Prostate gland (tissue), 2 donors: ENCODE data around the gene CAND2. TPM values are rescaled to one million over a fixed set of nuclear protein-coding genes. Genes with fewer than 3 reads are reported as not detected.

Experiments
- DNase-seq: peaks from one replicate; pipeline ENCODE4 v3.0.0-alpha.2; 2019; ENCODE audit warnings: low spot score
- H3K27ac ChIP-seq, 2 donors: fragments of 200-600 bp; sonication (generic); 2 replicates each; pipeline ENCODE4 v1.5.1; 2017 to 2019
- H3K27me3 ChIP-seq: fragments of 200-600 bp; sonication (generic); replicated peaks from 2 replicates; pipeline ENCODE4 v1.5.1; 2019; ENCODE audit not compliant: insufficient read depth
- H3K36me3 ChIP-seq, 2 donors: fragments of 200-600 bp; sonication (generic); 1 replicate in 1 of 2; 2 replicates in 1 of 2; pipeline versions ENCODE4 v1.5.1 to v1.8.1; 2017 to 2019
- H3K4me1 ChIP-seq: fragments of 200-600 bp; sonication (generic); replicated peaks from 2 replicates; pipeline ENCODE4 v1.5.1; 2019
- H3K4me3 ChIP-seq, 2 donors: fragments of 200-600 bp; sonication (generic); 2 replicates each; pipeline ENCODE4 v1.5.1; 2017 to 2019
- H3K9me3 ChIP-seq: fragments of 200-600 bp; sonication (generic); 2 replicates; pipeline ENCODE4 v1.5.1; 2017
- POLR2A ChIP-seq: fragments of 450-650 bp; IDR thresholded peaks from one replicate; pipeline ENCODE4 v1.6.1; 2016; ENCODE audit warnings: antibody characterized with exemption, mild to moderate bottlenecking
- POLR2AphosphoS5 ChIP-seq: sonication (generic); formaldehyde crosslinking; IDR thresholded peaks from one replicate; pipeline ENCODE4 v1.6.1; 2017; ENCODE audit warnings: antibody characterized with exemption
- WGBS: methylation state at CpG from one replicate; pipeline ENCODE4 v1.1.5; 2018; 5-methylcytosine and 5-hydroxymethylcytosine counted together
- intact Hi-C: fragments of 100-400 bp; cut with DNase I; formaldehyde crosslinking; loops from one replicate; pipeline ENCODE4 v1.14.2; 2022
- total RNA-seq, 2 donors: library from RNA; depleted of rRNA; stranded (reverse); fragments of >200 nt; gene quantifications; one replicate each; pipeline ENCODE4 v1.1.0, GENCODE V29; 2016
- TF ChIP-seq, protein P1 (sequence below), 4 experiments: fragments of 200-600 bp in 2 of 4; fragments of 450-650 bp in 2 of 4; sonication (generic) in 2 of 4; IDR thresholded peaks; 1 replicate in 3 of 4; 2 replicates in 1 of 4; pipeline ENCODE4 v1.5.1; 2016 to 2019; ENCODE audit warnings: antibody characterized with exemption in 4 of 4, mild to moderate bottlenecking in 2 of 4, moderate library complexity in 2 of 4

CAND2 gene
- total RNA-seq, 2 donors from 2014 or later: 8.4 to 86.3 TPM

DNA sequence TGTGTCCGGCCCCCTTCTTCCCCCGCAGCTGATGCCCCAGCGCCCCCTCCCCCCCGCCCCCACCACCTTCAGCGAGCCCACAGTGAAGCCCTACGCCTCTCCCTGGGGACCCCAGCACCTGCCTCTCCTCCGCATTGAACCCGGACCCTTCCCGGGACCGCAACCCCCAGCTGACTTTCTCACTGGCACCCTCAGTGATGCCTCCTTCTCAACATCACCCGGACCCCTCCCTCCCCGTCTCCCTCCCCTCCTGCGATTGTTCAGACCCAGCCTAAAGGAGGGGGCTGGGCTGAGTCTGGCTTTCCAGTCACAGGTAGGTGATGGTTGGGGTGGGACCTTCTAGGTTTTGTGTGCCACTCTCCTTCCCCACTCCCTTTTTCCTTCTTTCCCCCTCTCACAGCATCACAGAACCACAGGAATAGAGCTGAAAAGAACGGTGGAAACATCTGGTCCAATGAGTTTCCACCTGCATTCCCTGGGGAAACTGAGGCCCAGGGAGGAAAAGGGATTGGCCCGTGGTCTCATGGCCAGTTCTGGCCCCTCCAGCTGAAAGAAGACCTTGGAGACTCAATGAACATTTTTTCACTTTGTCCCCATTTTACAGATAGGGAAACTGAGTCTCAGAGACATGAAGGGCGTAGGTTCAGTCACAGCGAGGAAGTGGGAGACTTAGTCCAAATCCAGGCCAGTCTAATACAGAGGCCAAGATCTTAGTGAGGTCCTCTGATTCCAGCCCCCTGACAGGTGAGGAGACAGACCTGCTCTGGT is 828 bp downstream of the CAND2 start:
- Histone ChIP-seq H3K9me3 (no peaks in the 10 kb centered on the region), H3K36me3 (no peaks in the 10 kb centered on the region), H3K27me3 (no peaks in the 10 kb centered on the region), H3K27ac (peak overlapping the region; percentile 70 to 75), H3K4me3 (peak overlapping the region; percentile 38 to 54), H3K4me1 (no peaks in the 10 kb centered on the region)
- no peak for DNase-seq
- TF ChIP-seq POLR2AphosphoS5: no peak
- TF ChIP-seq, protein P1, sequence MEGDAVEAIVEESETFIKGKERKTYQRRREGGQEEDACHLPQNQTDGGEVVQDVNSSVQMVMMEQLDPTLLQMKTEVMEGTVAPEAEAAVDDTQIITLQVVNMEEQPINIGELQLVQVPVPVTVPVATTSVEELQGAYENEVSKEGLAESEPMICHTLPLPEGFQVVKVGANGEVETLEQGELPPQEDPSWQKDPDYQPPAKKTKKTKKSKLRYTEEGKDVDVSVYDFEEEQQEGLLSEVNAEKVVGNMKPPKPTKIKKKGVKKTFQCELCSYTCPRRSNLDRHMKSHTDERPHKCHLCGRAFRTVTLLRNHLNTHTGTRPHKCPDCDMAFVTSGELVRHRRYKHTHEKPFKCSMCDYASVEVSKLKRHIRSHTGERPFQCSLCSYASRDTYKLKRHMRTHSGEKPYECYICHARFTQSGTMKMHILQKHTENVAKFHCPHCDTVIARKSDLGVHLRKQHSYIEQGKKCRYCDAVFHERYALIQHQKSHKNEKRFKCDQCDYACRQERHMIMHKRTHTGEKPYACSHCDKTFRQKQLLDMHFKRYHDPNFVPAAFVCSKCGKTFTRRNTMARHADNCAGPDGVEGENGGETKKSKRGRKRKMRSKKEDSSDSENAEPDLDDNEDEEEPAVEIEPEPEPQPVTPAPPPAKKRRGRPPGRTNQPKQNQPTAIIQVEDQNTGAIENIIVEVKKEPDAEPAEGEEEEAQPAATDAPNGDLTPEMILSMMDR (IDR thresholded peaks at IDR 0.05): no peak
- TF ChIP-seq POLR2A: no peak
- 35% methylated on average over 17 of the region's 17 CpGs for WGBS
- intact Hi-C loops: no loop called here

GRCh38 chr3:12797892-12798558 is 1.5 kb downstream of the CAND2 start:
- TF ChIP-seq POLR2A (no peak), POLR2AphosphoS5 (no peak)
- TF ChIP-seq, protein P1 (IDR thresholded peaks at IDR 0.05): no peak
- WGBS: 75% methylated on average over 8 of the region's 8 CpGs
- no peak overlapping the region for H3K27ac ChIP-seq
- no peaks in the 10 kb centered on the region for H3K9me3 ChIP-seq
- intact Hi-C loops: no loop called here
- DNase-seq: no peak
- H3K27me3 ChIP-seq: no peaks in the 10 kb centered on the region
- H3K4me1 ChIP-seq: no peaks in the 10 kb centered on the region
- H3K4me3 ChIP-seq: no peak overlapping the region
- no peaks in the 10 kb centered on the region for H3K36me3 ChIP-seq

- WGBS: 73% methylated on average over 12 of the region's 12 CpGs
- no peaks in the 10 kb centered on the region for H3K9me3 ChIP-seq
- DNase-seq: no peak
- no peaks in the 10 kb centered on the region for H3K36me3 ChIP-seq
- no peaks in the 10 kb centered on the region for H3K27me3 ChIP-seq
- no peak overlapping the region for H3K27ac ChIP-seq
- no peak overlapping the region for H3K4me3 ChIP-seq
- TF ChIP-seq, protein P1 (IDR thresholded peaks at IDR 0.05): no peak
- TF ChIP-seq POLR2AphosphoS5 (no peak), POLR2A (no peak)
- H3K4me1 ChIP-seq: no peaks in the 10 kb centered on the region
- intact Hi-C loops: no loop called here
Measured at GRCh38 chr3:12798559-12799179, 2.2 kb downstream of the CAND2 start.

DNA sequence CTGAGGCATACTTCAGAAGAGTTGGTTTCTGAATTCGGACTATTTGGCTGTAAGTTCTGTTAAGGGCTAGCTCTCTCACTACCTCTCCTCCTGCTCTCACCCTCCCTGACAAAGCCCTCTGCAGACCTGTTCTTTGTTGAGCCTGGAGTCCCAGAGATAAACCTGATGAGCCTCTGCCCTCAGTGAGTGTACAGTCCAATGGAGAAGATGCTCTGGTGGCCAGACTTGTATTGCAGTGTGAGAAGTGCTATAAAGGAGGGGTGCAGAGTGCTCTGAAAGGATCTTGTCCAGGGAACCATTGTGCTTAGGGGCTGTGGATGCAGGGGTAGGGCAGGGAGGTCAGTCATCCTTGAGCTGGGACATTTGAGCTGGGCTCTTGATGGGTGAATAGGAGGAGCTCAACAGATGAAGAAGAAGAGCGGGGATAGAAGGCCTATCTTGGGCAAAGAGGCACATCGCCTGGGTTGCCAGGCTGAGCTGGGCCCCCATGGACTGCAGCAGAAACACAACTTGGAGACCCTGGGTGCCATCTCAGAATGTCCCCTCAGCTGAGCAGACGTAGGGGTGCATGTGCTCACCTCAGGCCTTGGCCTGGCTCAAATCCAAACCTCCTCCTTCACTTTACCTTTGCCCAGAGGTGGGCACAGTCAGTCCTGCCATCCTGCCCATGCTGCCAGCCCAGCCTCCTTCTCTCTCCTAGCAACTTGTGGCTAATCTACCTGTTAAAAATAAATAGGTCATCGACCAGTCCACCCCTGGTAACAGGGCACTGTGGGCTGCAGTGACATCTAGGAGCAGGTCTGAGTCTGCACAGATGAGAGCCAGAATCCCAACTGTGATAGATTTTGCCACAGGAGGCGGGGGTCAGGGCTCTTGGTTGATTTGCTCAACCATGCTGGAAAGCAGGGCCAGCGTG is 3.3 kb downstream of the CAND2 start:
- H3K27ac ChIP-seq: no peak overlapping the region
- H3K27me3 ChIP-seq: no peaks in the 10 kb centered on the region
- H3K9me3 ChIP-seq: no peaks in the 10 kb centered on the region
- H3K36me3 ChIP-seq: no peaks in the 10 kb centered on the region
- WGBS: 90% methylated on average over 7 of the region's 7 CpGs
- H3K4me1 ChIP-seq: no peaks in the 10 kb centered on the region
- TF ChIP-seq, protein P1 (IDR thresholded peaks at IDR 0.05): no peak
- no peak for TF ChIP-seq POLR2A
- no peak for TF ChIP-seq POLR2AphosphoS5
- H3K4me3 ChIP-seq: no peak overlapping the region
- intact Hi-C loops: no loop called here
- no peak for DNase-seq
